GM19043 (cell line): ENCODE results near the gene ONECUT3.

Experiments
- ATAC-seq: cut with Tn5 transposase; IDR thresholded peaks from one replicate; pipeline ENCODE4 v1.9.1; 2021; ENCODE audit warnings: low read depth; ENCODE audit not compliant: unreplicated experiment

Gene ONECUT3

DNA sequence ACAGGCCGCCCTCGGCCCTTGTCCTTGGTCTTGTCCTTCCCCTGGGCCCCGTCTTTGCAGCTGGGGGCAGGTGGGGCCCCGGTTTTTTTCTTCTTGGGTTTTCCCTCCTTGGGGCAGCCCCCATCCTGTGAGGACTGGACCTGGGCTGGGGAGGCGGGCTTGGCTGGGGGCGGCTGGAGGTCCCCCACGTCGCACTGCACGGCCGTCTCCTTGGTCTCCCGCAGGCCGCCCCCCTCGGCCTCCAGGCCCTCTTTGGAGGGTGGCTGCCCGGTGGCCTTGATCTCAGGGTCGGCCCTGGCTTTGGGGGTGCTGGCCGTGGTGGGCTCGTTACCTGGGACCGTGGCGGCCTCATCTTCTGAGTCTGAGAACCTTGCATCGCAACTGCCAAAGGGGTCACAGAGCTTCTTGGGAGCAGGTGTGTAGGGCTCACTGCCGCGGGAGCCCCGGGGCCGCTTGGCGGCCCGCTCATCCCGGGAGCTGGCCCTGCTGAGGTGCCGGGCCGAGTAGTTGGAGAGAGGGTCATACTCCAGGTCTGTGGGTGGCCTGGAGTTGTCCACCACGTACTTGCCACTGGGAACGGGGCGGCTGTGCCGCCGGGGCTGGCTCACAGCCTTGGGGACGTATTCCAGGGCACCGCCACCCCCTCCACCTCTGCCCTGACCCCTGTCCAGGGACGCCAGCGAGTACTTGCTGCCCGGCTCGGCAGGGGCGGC is 74.4 kb downstream of the ONECUT3 start:
- no peak for ATAC-seq

DNA sequence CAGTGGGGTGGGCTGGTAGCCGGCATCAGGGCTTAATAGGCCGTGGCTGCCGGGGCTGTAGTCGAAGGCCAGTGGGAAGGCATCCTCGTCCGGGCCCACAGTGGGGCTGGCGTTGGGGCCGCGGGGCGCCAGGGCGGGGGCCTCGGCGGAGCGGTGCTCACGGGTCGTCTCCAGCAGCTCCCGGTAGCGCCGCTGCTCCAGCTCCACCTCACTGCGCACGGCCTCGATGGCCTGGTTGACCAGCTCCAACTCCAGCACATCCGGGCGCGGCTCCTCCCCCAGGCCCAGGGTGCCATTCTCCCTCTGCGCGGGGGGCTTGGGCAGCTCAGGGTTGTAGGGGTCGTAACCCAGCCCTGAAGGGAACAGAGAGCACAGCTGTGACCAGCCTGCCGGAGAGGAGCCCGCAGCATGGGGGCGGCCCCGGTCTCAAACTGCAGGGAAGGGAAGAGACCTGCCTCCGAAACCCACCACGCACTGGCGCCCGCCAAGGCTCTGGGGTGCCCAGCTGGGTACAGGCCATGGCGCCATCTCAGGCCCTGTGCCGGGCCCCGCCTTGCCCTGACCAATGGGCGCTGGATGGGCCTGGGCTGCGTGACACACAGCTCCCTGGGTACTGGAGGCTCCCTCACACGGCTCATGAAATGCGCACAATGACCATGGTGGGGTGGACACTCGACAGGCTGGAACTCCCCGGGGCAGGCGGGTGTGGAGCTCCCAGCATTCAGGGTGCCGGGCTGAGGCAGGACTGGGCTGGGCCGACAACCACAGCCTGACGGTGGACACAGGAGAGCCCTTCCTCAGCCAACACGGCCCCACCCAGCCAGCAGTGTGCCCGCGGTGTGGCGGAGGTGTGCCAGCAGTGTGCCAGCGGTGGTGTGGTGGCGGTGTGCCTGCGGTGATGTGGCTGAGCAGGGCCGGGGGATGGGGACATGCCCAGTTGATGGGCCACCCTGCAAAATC is 75.3 kb downstream of the ONECUT3 start:
- no peak for ATAC-seq

DNA sequence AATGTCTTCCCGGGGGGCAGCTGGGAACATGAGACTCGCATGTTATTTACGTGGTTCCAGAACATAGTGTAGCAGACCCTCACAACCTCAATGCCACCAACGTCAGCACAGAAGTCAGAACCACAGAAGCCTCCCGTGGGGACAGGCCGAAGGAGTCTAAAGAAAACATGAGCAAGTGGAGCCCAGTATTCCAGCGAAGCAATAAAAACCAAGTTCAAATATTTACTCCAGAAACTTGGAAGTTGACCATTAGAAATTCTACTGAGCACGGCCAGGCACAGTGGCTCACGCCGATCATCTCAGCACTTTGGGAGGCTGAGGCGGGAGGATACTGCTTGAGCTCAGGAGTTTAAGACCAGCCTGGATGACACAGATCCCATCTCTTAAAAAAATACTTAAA is 76.7 kb downstream of the ONECUT3 start:
- ATAC-seq = no peak

DNA sequence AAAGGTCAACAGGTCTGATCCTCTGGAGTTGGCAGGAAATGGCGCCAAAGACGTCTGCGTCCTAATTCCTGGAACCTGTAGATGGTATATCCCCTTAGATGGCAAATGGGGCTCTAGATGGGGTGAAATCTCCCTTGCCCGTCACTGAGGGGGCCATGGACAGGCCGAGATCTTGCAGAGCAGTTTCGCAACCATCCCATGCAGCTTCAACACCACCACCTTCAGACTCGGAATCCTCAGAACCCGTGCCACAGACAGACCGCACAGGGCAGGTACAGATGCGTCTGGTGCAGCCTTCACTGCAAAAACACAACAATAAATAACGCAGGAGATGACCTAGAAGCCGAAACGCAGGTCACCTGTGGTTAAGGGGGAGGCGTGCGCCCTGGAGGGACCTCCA is 77.3 kb downstream of the ONECUT3 start:
- ATAC-seq = no peak
